CD4-positive, alpha-beta T cell (primary cell): ENCODE results near the gene SFN. TPM values are rescaled to one million over a fixed set of nuclear protein-coding genes. Genes with fewer than 3 reads are reported as not detected.

ENCODE experiments used
- ATAC-seq: fragments of 200-7000 bp; cut with Tn5 transposase; one replicate; pipeline ENCODE4 v1.10.0; 2022; ENCODE audit warnings: mild to moderate bottlenecking; ENCODE audit not compliant: poor library complexity
- CTCF ChIA-PET: fragments of 350-600 bp; sonication (Branson Sonifier 250); formaldehyde crosslinking; loops from one replicate; lab custom pipeline; 2021; ENCODE audit warnings: antibody characterized with exemption, inconsistent platforms; lab: Charles Lee
- POLR2A ChIA-PET: fragments of 350-600 bp; sonication (Branson Sonifier 250); formaldehyde crosslinking; loops from one replicate; lab custom pipeline; 2021; ENCODE audit warnings: antibody characterized with exemption, inconsistent platforms; lab: Charles Lee
- DNase-seq, 14 experiments: peaks; one replicate each; pipeline ENCODE4 v3.0.0-alpha.2; 2013 to 2020; ENCODE audit warnings: mixed read lengths in 2 of 14
- H3K27ac ChIP-seq, 2 donors: one replicate each; pipeline versions ENCODE4 v1.5.1 to v1.7.0; 2013; ENCODE audit warnings: low read length in 2 of 2, low read depth in 1 of 2, mild to moderate bottlenecking in 1 of 2
- H3K27me3 ChIP-seq, 2 experiments: 1 replicate in 1 of 2; 2 replicates in 1 of 2; pipeline versions ENCODE4 v1.6.1 to v1.7.0; 2013; ENCODE audit warnings: low read length in 2 of 2, control low read depth in 1 of 2, mild to moderate bottlenecking in 1 of 2, moderate library complexity in 1 of 2; ENCODE audit not compliant: insufficient read depth in 2 of 2, control insufficient read depth in 1 of 2
- H3K36me3 ChIP-seq: one replicate; pipeline ENCODE4 v1.6.1; 2013; ENCODE audit warnings: low read length, control low read depth; ENCODE audit not compliant: insufficient read depth
- H3K4me1 ChIP-seq: one replicate; pipeline ENCODE4 v1.6.1; 2013; ENCODE audit warnings: low read length, control low read depth; ENCODE audit not compliant: insufficient read depth
- H3K4me3 ChIP-seq: one replicate; pipeline ENCODE4 v1.5.1; 2013; ENCODE audit warnings: mild to moderate bottlenecking, low read length, moderate library complexity
- H3K9me3 ChIP-seq, 2 experiments: 1 replicate in 1 of 2; 2 replicates in 1 of 2; pipeline versions ENCODE4 v1.6.1 to v1.7.0; 2013; ENCODE audit warnings: low read length in 2 of 2, mild to moderate bottlenecking in 2 of 2, control low read depth in 1 of 2, moderate library complexity in 1 of 2; ENCODE audit not compliant: control insufficient read depth in 1 of 2, insufficient read depth in 1 of 2
- H3K27ac Mint-ChIP-seq: one replicate; pipeline ENCODE4 v1.8.0; 2020; ENCODE audit warnings: mixed read lengths
- H3K27me3 Mint-ChIP-seq: one replicate; pipeline ENCODE4 v1.8.0; 2021; ENCODE audit warnings: mixed read lengths
- H3K36me3 Mint-ChIP-seq: one replicate; pipeline ENCODE4 v1.8.0; 2021; ENCODE audit warnings: low read depth, mixed read lengths
- H3K4me1 Mint-ChIP-seq: one replicate; pipeline ENCODE4 v1.8.0; 2021; ENCODE audit warnings: low read depth, mixed read lengths
- H3K4me3 Mint-ChIP-seq: one replicate; pipeline ENCODE4 v1.8.0; 2020; ENCODE audit warnings: mild to moderate bottlenecking, mixed read lengths
- H3K9me3 Mint-ChIP-seq: one replicate; pipeline ENCODE4 v1.8.0; 2020; ENCODE audit warnings: mixed read lengths
- intact Hi-C, 2 experiments: fragments of 100-400 bp; cut with DNase I in 1 of 2; cut with micrococcal nuclease in 1 of 2; formaldehyde crosslinking; loops; one replicate each; pipeline versions ENCODE4 v1.15.1 to v1.9.0; 2023 to 2025; cut with DNase I, micrococcal nuclease
- total RNA-seq, 174 experiments: library from RNA in 2 of 174; stranded (reverse) in 2 of 174; gene quantifications; one replicate each; pipeline ENCODE4 v1.2.3 and lab custom pipeline; 2021 to 2026
- TF ChIP-seq, protein P1 (sequence below): fragments of 200-600 bp; IDR thresholded peaks from one replicate; pipeline ENCODE4 v1.8.0; 2022; ENCODE audit warnings: antibody characterized with exemption, mild to moderate bottlenecking

The SFN gene
- total RNA-seq, 2 experiments from 2014 or later, result 1.2 to 2.0 TPM

DNA sequence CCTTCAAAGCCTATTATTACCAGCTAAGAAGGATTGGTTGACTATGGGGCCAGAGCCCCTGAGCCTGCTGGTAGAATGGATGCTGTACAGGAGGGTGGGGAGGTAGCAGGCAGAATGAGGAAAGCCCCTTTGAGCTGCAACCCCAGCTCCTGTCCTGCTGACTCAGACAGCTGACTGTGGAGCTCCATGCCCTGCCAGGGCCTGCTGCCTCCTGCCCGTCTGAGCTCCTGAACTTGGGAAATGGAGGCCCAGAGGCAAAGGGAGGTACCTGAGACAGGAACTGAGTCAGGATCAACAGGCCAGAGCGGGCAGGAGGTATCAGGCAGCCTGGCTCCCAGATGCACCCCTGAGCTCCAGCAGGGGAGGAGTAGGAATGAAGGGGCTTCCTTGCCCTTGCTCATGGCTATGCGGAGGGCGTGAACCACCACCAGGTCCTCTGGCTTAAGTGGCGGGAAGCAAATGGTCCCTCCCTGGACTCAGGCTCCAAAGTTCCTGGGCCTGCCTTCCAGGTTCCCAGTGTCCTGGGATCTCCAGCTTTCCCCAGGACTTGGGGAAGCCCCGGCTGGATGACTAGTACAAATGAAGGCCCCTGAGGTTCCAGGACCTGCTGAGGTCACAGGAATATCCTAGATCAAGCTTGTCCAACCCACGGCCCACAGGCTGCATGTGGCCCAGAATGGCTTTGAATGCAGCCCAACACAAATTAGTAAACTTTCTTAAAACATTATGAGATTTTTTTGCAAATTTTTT lies 3.9 kb upstream of the SFN start:
- no peak overlapping the region for H3K4me3 ChIP-seq
- H3K4me1 Mint-ChIP-seq, result peaks cover 21% of the 10 kb centered on the region
- no peak overlapping the region for H3K27ac ChIP-seq
- H3K27me3 ChIP-seq, result no peaks in the 10 kb centered on the region
- ChIA-PET CTCF (interaction anchor here (0.9 to 1.0 kb wide), 5 partner anchors 18 to 58 kb away, joined by 3 to 4 read pairs (median 3); no protein-coding TSS in a partner anchor), POLR2A (interaction anchor here (0.6 to 1.1 kb wide), 3 partner anchors 38 to 733 kb away, joined by 3 read pairs; partner anchors contain the start of gene PIGV)
- no peak overlapping the region for H3K27ac Mint-ChIP-seq
- intact Hi-C loops, result no loop called here
- DNase-seq (no peak), ATAC-seq (no peak)
- H3K27me3 Mint-ChIP-seq, result no peaks in the 10 kb centered on the region
- no peaks in the 10 kb centered on the region for H3K9me3 ChIP-seq
- peaks cover 21% of the 10 kb centered on the region for H3K4me1 ChIP-seq
- H3K9me3 Mint-ChIP-seq, result no peaks in the 10 kb centered on the region
- H3K36me3 Mint-ChIP-seq, result peaks cover 35% of the 10 kb centered on the region
- H3K36me3 ChIP-seq, result peaks cover 34% of the 10 kb centered on the region
- TF ChIP-seq, protein P1, sequence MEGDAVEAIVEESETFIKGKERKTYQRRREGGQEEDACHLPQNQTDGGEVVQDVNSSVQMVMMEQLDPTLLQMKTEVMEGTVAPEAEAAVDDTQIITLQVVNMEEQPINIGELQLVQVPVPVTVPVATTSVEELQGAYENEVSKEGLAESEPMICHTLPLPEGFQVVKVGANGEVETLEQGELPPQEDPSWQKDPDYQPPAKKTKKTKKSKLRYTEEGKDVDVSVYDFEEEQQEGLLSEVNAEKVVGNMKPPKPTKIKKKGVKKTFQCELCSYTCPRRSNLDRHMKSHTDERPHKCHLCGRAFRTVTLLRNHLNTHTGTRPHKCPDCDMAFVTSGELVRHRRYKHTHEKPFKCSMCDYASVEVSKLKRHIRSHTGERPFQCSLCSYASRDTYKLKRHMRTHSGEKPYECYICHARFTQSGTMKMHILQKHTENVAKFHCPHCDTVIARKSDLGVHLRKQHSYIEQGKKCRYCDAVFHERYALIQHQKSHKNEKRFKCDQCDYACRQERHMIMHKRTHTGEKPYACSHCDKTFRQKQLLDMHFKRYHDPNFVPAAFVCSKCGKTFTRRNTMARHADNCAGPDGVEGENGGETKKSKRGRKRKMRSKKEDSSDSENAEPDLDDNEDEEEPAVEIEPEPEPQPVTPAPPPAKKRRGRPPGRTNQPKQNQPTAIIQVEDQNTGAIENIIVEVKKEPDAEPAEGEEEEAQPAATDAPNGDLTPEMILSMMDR, result no peak
- H3K4me3 Mint-ChIP-seq, result no peak overlapping the region

DNA sequence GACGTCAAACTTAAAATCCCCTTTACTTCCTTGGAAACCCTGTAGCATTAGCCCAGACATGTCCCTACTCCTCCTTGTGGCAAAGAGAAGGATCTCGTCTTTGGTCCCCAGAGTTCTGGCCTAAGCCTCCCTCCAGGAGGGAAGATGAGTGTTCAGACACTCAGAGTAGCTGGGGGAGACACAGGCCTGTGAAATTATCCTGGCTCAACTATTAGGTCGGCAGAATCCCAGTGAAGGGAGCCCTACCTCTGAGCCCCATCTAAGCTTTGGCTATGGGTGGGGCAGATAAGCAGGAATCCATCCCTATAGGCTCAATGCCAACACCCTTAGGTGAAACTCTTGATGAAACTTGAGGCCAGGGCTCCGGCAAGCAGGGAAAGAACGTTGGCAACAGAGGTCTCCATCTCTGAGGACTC lies 1.7 kb upstream of the SFN start:
- Mint-ChIP-seq H3K4me3 (no peak overlapping the region), H3K36me3 (peaks cover 18% of the 10 kb centered on the region), H3K4me1 (peaks cover 34% of the 10 kb centered on the region), H3K9me3 (no peaks in the 10 kb centered on the region), H3K27me3 (no peaks in the 10 kb centered on the region), H3K27ac (no peak overlapping the region)
- no peak for ATAC-seq
- ChIA-PET POLR2A (no interaction called here), CTCF (no interaction called here)
- no peak overlapping the region for H3K27ac ChIP-seq
- no peak for DNase-seq
- peaks cover 41% of the 10 kb centered on the region for H3K4me1 ChIP-seq
- TF ChIP-seq, protein P1, result no peak
- H3K9me3 ChIP-seq, result no peaks in the 10 kb centered on the region
- no peak overlapping the region for H3K4me3 ChIP-seq
- intact Hi-C loops, result no loop called here
- no peaks in the 10 kb centered on the region for H3K27me3 ChIP-seq
- peaks cover 13% of the 10 kb centered on the region for H3K36me3 ChIP-seq

DNA sequence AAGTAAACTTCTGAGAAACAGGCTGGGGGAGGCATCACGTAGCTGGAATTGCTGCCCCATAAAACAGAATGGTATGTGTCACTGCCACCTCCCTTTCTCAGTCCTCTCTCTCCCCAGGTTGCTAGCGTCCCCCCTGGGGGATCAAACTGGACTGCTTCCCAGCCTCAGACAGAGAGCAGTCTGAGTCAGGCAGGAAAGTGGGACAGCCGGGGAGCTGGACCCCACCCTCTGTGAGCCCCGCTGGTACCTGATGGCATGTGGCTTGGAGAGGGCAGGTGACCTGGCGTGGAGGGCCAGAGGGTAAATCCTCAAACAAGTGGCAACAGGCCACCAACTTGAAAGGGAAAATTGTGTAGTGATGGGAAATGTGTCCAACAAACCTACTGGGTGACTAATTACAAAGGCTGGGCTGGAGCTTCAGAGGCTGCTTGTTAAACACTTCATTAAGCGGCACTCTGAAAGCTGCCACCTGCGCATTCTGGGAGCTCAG lies 1.0 kb upstream of the SFN start:
- CTCF ChIA-PET, result interaction anchor here (1.1 kb wide), 1 partner anchor 36 kb away, joined by 3 read pairs; the partner anchor contains the start of gene ZDHHC18
- peak overlapping the region; percentile 66 for H3K27ac Mint-ChIP-seq
- Histone ChIP-seq H3K27ac (no peak overlapping the region), H3K9me3 (no peaks in the 10 kb centered on the region), H3K36me3 (peaks cover 11% of the 10 kb centered on the region), H3K4me1 (peaks cover 43% of the 10 kb centered on the region), H3K27me3 (no peaks in the 10 kb centered on the region), H3K4me3 (no peak overlapping the region)
- peaks cover 34% of the 10 kb centered on the region for H3K4me1 Mint-ChIP-seq
- POLR2A ChIA-PET, result no interaction called here
- H3K36me3 Mint-ChIP-seq, result peaks cover 15% of the 10 kb centered on the region
- DNase-seq, result no peak
- peak overlapping the region; percentile 82 for H3K4me3 Mint-ChIP-seq
- no peak for ATAC-seq
- no peaks in the 10 kb centered on the region for H3K9me3 Mint-ChIP-seq
- intact Hi-C loops, result no loop called here
- H3K27me3 Mint-ChIP-seq, result no peaks in the 10 kb centered on the region
- TF ChIP-seq, protein P1, result no peak
